ENCODE results near the gene SYT7.

SYT7 gene

GRCh38 chr11:61579676-61580270 lies 1.1 kb downstream of the SYT7 start:
- no peak for DNase-seq

DNA sequence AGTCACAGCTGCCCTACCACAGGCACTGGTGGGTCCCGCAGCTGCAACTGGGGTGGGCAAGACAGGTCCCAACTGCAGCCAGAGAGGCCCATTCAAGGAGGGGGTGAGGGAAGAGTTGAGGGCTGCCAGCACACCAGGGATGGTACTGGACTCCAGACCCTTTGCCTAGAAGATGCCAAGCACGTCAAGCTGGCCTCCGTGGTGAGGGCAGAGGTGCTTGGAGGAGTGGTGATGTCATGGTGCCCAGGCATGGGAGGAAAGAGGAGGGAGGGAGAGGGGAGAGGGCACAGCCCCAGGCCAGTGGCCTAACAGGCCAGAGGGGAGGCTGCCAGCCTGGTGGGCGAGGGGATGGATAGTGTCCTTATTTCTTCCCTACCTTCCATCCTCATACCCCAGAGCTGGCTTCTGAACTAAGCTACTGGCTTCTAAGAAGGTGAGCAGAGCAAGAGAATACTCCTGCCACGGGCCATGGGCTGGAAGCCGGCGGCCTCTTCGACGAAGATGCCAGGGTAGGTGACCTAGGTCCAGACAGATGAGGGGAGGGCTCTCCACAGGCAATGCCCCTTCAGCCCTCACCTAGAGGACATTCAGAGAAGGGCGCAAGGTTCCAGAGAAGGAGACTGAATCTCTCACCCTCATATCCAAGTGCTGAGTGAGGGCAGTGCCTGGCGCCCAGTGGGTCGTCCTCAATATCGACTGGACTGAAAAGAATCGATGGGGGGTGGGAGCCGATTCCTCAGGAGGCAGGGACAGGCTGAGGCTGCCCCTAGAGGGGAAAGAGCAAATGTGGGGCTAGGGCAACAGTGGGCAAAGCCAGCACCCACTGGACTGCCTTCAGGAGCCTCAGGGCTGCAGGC lies 1.8 kb downstream of the SYT7 start:
- no peak for DNase-seq

- no peak for DNase-seq
Observed at GRCh38 chr11:61577383-61578118, 3.3 kb downstream of the SYT7 start.

GRCh38 chr11:61575886-61576861 lies 4.7 kb downstream of the SYT7 start:
- no peak for DNase-seq

DNA sequence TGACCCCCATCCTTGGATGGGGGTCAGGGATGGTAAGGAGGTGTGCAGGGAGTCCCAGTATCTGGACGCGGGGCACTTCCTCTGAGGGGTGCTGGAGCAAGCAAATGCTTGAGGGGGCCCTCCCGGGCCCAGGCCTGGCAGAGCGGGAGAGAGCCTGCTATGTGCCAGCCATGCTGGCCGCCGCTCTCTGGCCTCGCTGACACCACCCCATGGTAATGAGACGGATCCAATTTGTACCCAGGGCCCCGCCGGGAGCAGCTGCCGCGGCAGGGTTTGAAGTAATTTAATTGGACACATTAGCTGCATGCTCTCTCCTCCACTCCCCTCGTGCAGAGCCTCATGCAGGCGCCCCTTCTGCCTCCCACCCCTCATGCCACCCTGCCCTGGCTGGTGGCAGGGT lies 6.3 kb downstream of the SYT7 start:
- no peak for DNase-seq

DNA sequence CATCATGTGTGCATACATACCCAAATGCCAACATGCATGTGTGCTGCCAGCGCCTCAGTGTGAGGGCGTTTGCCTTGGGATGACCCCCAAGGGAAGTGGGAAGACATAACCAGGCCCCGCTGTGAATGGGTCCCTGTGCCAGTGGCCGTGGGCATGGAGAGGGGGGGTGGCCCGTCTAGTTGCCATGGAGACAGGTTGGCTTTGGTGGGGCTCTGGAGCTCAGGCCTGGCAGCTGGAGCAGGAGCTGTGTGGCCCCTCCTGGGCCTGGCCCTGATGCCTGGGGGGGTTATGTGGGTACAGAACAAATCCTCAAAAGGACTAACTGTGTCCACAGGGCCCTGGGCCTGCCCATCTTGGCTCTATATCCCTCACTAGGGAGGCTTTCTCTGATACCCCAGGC lies 8.0 kb downstream of the SYT7 start:
- no peak for DNase-seq

GRCh38 chr11:61571869-61572268 lies 9.0 kb downstream of the SYT7 start:
- DNase-seq = no peak

GRCh38 chr11:61571337-61571736 lies 9.5 kb downstream of the SYT7 start:
- DNase-seq = no peak

DNA sequence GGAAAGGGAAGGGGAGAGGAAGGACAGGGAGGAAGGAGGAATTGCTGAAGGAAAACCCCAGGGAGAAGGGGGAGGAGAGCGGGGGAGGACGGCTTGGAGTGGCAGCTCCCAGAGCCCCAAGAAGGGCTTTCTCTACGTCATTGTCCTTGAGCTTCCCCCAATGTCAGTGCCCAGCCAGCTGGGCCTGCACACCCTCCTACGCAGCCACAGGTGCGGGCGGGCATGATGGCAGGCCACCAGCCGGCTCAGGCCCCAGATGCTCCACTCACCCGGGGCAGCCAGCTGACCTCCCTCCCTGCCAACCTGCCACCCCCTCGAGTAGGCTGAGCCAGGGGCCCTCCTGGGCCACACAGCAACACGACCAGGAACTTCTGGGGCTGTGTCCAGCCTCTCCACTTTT lies 11.2 kb downstream of the SYT7 start:
- DNase-seq = no peak

DNA sequence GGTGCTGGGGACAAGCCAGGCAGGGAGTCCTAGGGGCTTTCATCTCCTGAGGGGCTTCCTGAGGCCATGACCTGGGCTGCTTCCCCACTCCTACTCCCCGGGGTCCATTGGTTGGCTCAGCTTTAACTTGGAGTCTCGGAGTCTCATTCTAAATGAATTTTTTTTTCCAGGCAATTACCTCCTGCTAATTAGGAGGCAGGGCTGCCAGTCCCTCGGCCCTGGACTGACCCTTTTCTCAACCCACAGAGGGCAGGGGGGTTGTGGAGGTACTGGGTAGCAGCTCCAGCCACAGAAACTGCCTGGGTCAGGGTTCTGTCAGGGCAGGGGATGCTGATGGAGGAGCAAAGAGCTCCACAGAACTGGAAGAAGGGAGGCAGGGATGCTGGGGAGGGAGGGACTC lies 11.9 kb downstream of the SYT7 start:
- no peak for DNase-seq

GRCh38 chr11:61567286-61568061 lies 13.4 kb downstream of the SYT7 start:
- DNase-seq = peak; percentile 86

- DNase-seq = no peak
Observed at GRCh38 chr11:61564936-61565696, 15.8 kb downstream of the SYT7 start.

DNA sequence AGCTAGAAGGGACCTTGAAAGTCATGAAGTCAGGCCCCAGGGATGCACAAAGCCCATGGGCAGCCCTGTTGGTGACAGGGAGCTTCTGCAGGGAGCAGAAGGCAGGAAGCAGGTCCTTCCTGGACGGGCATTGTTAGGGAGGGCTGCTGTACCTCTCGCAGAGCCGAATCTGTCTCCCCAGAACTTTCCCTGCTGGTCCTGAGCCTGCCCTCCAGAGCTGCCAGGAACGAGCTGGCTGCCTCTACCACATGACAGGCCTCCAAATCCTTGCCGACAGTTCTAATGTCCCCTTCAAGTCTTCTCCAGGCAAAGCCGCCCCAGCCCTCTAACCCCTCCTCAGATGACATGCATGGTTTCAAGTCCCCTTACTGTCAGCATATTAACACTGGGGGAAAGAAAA lies 20.1 kb downstream of the SYT7 start:
- DNase-seq = no peak

DNA sequence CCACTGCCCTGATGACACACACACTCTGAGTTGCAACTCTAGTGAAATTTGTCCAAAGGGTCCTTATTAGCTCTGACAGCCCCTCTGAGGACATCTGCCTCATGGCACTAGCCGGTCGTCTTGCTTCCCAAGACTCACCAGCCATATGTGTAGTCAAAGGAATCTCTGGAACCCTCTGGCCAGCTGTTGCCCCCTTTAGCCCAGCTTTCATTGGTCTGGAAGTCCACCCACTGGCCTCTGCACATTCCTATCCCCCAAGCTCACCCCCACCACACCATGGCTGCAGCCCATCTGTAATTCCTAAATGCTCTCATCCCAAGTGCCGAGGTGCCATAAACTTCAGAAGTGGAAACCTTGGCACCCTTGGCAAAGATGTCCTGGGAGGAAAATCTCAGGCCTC lies 24.3 kb downstream of the SYT7 start:
- DNase-seq = no peak

- no peak for DNase-seq
Observed at GRCh38 chr11:61555978-61556377, 24.9 kb downstream of the SYT7 start.

DNA sequence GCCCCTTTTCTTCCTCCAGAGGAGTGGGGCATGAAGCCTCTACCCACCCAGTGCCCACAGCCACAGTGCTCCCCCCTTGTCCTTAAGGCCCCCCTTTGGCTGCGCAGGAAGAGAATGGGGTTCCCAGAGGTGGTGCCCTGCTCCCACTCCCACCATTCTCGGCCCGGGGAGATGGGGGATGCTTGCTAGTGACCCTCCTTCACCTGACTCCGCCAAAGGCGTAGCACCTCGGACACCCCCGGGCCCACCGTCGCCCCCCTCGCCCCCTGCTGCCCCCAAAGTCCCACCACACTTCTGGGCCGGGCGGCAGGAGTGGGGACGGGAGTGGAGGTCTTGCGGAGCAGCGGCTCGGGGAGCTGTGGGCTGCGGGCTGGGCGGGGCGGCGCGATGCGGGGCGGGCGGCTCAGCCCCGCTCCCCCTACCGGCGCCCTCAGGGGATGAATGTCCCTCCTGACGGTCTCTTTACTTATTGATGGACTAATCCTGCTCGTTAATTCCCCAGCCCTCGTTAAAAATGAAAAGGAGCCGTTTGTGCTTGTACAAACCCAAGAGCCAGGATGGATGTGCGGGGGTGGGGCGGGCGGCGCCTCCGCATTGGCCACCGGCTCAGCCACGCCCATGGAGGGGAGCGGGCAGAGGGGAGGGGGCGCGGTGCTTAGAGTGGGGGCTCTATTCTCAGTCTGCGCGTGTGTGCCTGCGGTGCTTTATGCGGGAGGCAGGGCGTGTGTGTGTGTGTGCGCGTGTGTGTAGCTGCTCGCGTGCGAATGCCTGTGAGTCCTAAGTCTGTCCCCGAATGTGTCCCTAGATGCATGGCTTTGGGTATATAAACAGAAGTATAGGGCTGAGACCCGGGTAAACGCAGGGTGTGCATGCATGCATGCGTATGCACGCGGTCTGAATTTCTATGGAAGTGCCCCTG lies 25.6 kb downstream of the SYT7 start:
- DNase-seq = no peak

GRCh38 chr11:61554172-61554988 lies 26.5 kb downstream of the SYT7 start:
- no peak for DNase-seq

- no peak for DNase-seq
Observed at GRCh38 chr11:61553373-61554171, 27.3 kb downstream of the SYT7 start.
